ENCODE data around the gene ZNF652.

- TF ChIP-seq CTCF (conservative IDR thresholded peaks at IDR 0.05; ENCODE audit: low read length) (no peak), EZH2phosphoT487 (IDR thresholded peaks at IDR 0.05; ENCODE audit: borderline replicate concordance) (no peak)
Measured at GRCh38 chr17:49382556-49382955, 20.5 kb upstream of the ZNF652 start.

Data from Loucy (cell line).